Coronary artery (tissue), 2 donors: ENCODE results near the gene BNC1.
"Not testable (repeated sequence)": the region's sequence is repeated elsewhere in the genome, so short reads cannot be mapped to it uniquely, and the experiment has no call there.

ENCODE experiments used
- DNase-seq: peaks from one replicate; pipeline ENCODE4 v3.0.0-alpha.2; 2017; ENCODE audit warnings: low spot score
- H3K27ac ChIP-seq, 2 donors: fragments of 200-600 bp; sonication (generic); one replicate each; pipeline ENCODE4 v1.5.1; 2016 to 2019
- H3K4me3 ChIP-seq: fragments of 200-600 bp; sonication (generic); 2 replicates; pipeline ENCODE4 v1.5.1; 2016; ENCODE audit warnings: mild to moderate bottlenecking, moderate library complexity
- TF ChIP-seq, protein P1 (sequence below): fragments of 200-600 bp; sonication (generic); IDR thresholded peaks from one replicate; pipeline ENCODE4 v1.5.1; 2019; ENCODE audit warnings: antibody characterized with exemption

Gene BNC1

DNA sequence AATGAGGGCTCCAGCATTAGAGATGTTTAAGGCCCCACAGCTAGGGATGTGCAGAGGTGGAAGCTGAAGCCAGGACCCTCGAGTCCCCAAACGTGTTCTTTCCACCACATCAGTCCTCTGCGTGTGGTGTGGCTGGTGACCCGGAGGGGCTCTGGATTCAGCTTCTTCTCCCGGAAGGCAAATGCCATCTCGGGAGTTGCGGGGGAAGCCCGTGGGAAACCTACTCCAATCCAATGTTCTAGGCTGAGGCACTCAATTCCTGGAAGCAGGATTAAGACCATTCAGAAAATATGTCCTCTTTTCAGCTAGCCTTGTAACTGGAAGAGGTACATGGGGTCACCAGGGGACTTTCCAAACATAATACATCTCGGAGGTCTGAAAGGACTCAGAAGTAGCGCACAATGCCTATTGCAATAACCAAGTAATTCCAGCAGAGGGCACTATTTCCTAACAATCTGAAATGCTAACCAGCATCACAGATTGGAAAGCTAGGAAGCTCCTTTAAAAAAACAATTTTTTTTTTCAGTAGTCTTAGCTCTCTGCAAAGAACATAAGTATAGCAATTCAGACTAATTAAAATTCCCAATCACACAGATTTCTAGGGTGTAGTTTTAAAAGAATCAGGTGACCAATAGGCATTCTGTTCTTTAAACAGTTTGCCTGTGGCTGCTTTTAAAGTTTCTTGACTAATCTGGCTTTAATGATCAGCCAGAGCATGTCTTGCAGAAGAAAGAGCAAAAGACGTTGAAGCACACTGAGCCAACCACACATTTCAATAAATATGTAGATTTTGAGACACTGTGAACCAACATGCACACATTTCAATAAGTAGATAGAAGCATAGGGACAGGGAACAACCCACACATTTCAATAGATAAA, 36.1 kb downstream of the BNC1 start:
- Histone ChIP-seq H3K4me3 (no peak overlapping the region), H3K27ac (no peak overlapping the region)
- TF ChIP-seq, protein P1, sequence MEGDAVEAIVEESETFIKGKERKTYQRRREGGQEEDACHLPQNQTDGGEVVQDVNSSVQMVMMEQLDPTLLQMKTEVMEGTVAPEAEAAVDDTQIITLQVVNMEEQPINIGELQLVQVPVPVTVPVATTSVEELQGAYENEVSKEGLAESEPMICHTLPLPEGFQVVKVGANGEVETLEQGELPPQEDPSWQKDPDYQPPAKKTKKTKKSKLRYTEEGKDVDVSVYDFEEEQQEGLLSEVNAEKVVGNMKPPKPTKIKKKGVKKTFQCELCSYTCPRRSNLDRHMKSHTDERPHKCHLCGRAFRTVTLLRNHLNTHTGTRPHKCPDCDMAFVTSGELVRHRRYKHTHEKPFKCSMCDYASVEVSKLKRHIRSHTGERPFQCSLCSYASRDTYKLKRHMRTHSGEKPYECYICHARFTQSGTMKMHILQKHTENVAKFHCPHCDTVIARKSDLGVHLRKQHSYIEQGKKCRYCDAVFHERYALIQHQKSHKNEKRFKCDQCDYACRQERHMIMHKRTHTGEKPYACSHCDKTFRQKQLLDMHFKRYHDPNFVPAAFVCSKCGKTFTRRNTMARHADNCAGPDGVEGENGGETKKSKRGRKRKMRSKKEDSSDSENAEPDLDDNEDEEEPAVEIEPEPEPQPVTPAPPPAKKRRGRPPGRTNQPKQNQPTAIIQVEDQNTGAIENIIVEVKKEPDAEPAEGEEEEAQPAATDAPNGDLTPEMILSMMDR, result peak; percentile 85
- DNase-seq, result no peak

- TF ChIP-seq, protein P1, result no peak
- Histone ChIP-seq H3K4me3 (no peak overlapping the region), H3K27ac (no peak overlapping the region)
- DNase-seq, result no peak
These were observed 40.8 kb downstream of the BNC1 start for GRCh38 chr15:83243634-83244033.

- no peak overlapping the region for H3K27ac ChIP-seq
- no peak overlapping the region for H3K4me3 ChIP-seq
- TF ChIP-seq, protein P1, result no peak
- DNase-seq, result no peak
These were observed 54.2 kb downstream of the BNC1 start for GRCh38 chr15:83230242-83230641.

DNA sequence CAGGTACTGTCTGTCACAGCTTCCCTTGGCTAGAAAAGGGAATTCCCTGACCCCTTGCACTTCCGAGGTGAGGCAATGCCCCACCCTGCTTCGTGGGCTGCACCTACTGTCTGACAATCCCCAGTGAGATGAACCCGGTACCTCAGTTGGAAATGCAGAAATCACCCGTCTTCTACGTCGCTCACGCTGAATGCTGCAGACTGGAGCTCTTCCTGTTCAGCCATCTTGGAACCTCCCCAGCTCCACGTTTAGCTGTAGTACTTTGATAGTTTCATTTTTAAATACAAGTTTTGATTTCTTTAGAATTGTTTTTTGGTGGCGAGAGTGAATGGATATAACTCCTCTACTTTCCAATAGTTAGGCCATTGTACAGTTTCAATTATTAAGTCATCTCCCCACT, 59.0 kb downstream of the BNC1 start:
- Histone ChIP-seq H3K4me3 (no peak overlapping the region), H3K27ac (no peak overlapping the region)
- DNase-seq, result no peak
- TF ChIP-seq, protein P1, result no peak

DNA sequence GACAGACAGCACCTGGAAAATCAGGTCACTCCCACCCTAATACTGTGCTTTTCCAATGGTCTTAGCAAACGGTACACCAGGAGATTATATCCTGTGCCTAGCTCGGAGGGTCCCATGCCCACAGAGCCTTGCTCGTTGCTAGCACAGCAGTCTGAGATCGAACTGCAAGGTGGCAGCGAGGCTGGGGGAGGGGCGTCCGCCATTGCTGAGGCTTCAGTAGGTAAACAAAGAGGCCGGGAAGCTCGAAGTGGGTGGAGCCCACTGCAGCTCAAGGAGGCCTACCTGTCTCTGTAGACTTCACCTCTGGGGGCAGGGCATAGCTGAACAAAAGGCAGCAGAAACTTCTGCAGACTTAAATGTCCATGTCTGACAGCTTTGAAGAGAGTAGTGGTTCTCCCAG, 62.7 kb downstream of the BNC1 start:
- H3K27ac ChIP-seq, DNase-seq, H3K4me3 ChIP-seq: not testable (repeated sequence)

DNA sequence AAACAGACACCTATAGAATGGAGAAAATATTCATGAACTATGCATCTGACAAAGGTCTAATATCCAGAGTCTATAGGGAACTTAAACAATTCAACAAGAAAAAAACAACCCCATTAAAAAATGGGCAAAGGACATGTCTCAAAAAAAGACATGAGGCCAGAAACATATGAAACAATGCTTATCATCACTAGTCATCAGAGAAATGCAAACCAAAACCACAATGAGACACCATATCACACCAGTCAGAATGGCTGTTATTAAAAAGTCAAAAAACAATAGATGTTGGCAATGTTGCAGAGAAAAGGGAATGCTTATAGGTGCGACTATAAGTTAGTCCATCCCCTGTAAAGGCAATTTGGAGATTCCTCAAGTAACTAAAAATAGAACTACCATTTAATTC, 65.4 kb downstream of the BNC1 start:
- TF ChIP-seq, protein P1, result no peak
- no peak for DNase-seq
- Histone ChIP-seq H3K27ac (no peak overlapping the region), H3K4me3 (no peak overlapping the region)

GRCh38 chr15:83215306-83215705, 69.2 kb downstream of the BNC1 start:
- no peak overlapping the region for H3K4me3 ChIP-seq
- H3K27ac ChIP-seq, result no peak overlapping the region
- DNase-seq, result no peak
- TF ChIP-seq, protein P1, result no peak
